ENCODE measurements around the gene SORCS2.

- TF ChIP-seq CTCF (IDR thresholded peaks at IDR 0.05; ENCODE audit: borderline replicate concordance, extremely low read depth, low read length, poor library complexity, severe bottlenecking) (no peak), EZH2 (IDR thresholded peaks at IDR 0.05; ENCODE audit: borderline replicate concordance, low read depth, low read length, severe bottlenecking) (no peak)
Measured at GRCh38 chr4:7733201-7733600, 540.9 kb downstream of the SORCS2 start.
